ENCODE data around the gene CLINT1.

GRCh38 chr5:157890836-157891597, 32.1 kb upstream of the CLINT1 start:
- TF ChIP-seq POLR2A (IDR thresholded peaks at IDR 0.05; ENCODE audit: low read depth, low read length) = no peak
- TF ChIP-seq POLR2AphosphoS5 (IDR thresholded peaks at IDR 0.05; ENCODE audit: low read depth, low read length) = no peak
- TF ChIP-seq TAF1 (IDR thresholded peaks at IDR 0.05; ENCODE audit: borderline replicate concordance, low read depth, low read length) = no peak
